Esophagus squamous epithelium (tissue), 5 donors: ENCODE measurements around the gene C2CD2. TPM values are rescaled to one million over a fixed set of nuclear protein-coding genes. Genes with fewer than 3 reads are reported as not detected.
"Not testable (repeated sequence)": the region's sequence is repeated elsewhere in the genome, so short reads cannot be mapped to it uniquely, and the experiment has no call there.

Source experiments
- DNase-seq: peaks from one replicate; lab custom pipeline; 2025; lab: John Stamatoyannopoulos, UW
- H3K27ac ChIP-seq, 4 donors: fragments of 200-600 bp; sonication (generic); one replicate each; pipeline ENCODE4 v1.5.1; 2016 to 2019; ENCODE audit warnings: mild to moderate bottlenecking in 1 of 4
- H3K27me3 ChIP-seq, 4 donors: fragments of 200-600 bp; sonication (generic); 1 replicate in 3 of 4; 2 replicates in 1 of 4; pipeline versions ENCODE4 v1.5.1 to v1.6.0; 2017 to 2021; ENCODE audit warnings: antibody characterized with exemption in 1 of 4
- H3K36me3 ChIP-seq, 3 donors: fragments of 200-600 bp; sonication (generic); one replicate each; pipeline ENCODE4 v1.5.1; 2016 to 2019
- H3K4me1 ChIP-seq, 3 donors: fragments of 200-600 bp; sonication (generic); one replicate each; pipeline ENCODE4 v1.5.1; 2017 to 2019
- H3K4me3 ChIP-seq, 4 donors: fragments of 200-600 bp; sonication (generic); 1 replicate in 3 of 4; 2 replicates in 1 of 4; pipeline ENCODE4 v1.5.1; 2016 to 2019; ENCODE audit warnings: mild to moderate bottlenecking in 2 of 4, moderate library complexity in 1 of 4
- H3K9me3 ChIP-seq, 3 donors: fragments of 200-600 bp; sonication (generic); one replicate each; pipeline ENCODE4 v1.5.1; 2016 to 2019
- CTCF ChIP-seq, 6 experiments: fragments of 450-650 bp in 4 of 6; fragments of 200-600 bp in 2 of 6; sonication (generic) in 2 of 6; IDR thresholded peaks; one replicate each; pipeline ENCODE4 v1.5.1; 2016 to 2019; ENCODE audit warnings: antibody characterized with exemption in 6 of 6, mild to moderate bottlenecking in 4 of 6, moderate library complexity in 4 of 6
- POLR2A ChIP-seq, 4 donors: fragments of 450-650 bp; IDR thresholded peaks; one replicate each; pipeline ENCODE4 v1.6.1; 2017; ENCODE audit warnings: antibody characterized with exemption in 4 of 4, mild to moderate bottlenecking in 4 of 4, moderate library complexity in 3 of 4
- WGBS, 2 donors: methylation state at CpG; one replicate each; pipeline ENCODE4 v1.1.5; 2018; 5-methylcytosine and 5-hydroxymethylcytosine counted together
- intact Hi-C: fragments of 100-400 bp; cut with DNase I; formaldehyde crosslinking; loops from one replicate; pipeline ENCODE4 v1.15.0; 2022
- total RNA-seq, 4 donors: library from RNA; depleted of rRNA; stranded (reverse); fragments of >200 nt; gene quantifications; one replicate each; pipeline ENCODE4 v1.1.0, GENCODE V29; 2016
- donor health status: DM: yes; HTN: yes; CAD: no.

The C2CD2 gene
- total RNA-seq, 4 donors from 2014 or later: 13.6 to 21.2 (median 15.6) TPM

- H3K27ac ChIP-seq: no peak overlapping the region
- no peaks in the 10 kb centered on the region for H3K9me3 ChIP-seq
- no peak for TF ChIP-seq CTCF (IDR thresholded peaks at IDR 0.05)
- no peak for TF ChIP-seq POLR2A (IDR thresholded peaks at IDR 0.05)
- intact Hi-C loops: no loop called here
- DNase-seq: no peak
- H3K36me3 ChIP-seq: peaks cover 1 to 53% (median 3%) of the 10 kb centered on the region in 3 donors
- H3K27me3 ChIP-seq: no peaks in the 10 kb centered on the region
- WGBS, 2 donors: 73% methylated on average over 1 of the region's 1 CpG; no CpG with 5 or more reads in 1 of the 2 donors
- H3K4me3 ChIP-seq: no peak overlapping the region
- peaks cover 0 to 14% (median 2%) of the 10 kb centered on the region in 3 donors for H3K4me1 ChIP-seq
These were observed 43.8 kb upstream of the C2CD2 start for GRCh38 chr21:41997657-41998056.

- TF ChIP-seq POLR2A (IDR thresholded peaks at IDR 0.05): no peak
- Histone ChIP-seq H3K4me3 (no peak overlapping the region), H3K4me1 (peaks cover 0 to 5% (median 2%) of the 10 kb centered on the region in 3 donors), H3K9me3 (no peaks in the 10 kb centered on the region), H3K36me3 (peaks cover 11 to 59% (median 20%) of the 10 kb centered on the region in 3 donors), H3K27ac (no peak overlapping the region), H3K27me3 (no peaks in the 10 kb centered on the region)
- DNase-seq: no peak
- 98 to 100% methylated on average over 2 of the region's 3 CpGs for WGBS, 2 donors
- intact Hi-C loops: no loop called here
These were observed 41.8 kb upstream of the C2CD2 start for GRCh38 chr21:41995577-41995976.

- H3K9me3 ChIP-seq, H3K4me3 ChIP-seq, intact Hi-C loops, H3K27ac ChIP-seq, H3K4me1 ChIP-seq, H3K27me3 ChIP-seq, DNase-seq: not testable (repeated sequence)
- H3K36me3 ChIP-seq: peaks cover 11 to 58% (median 20%) of the 10 kb centered on the region in 3 donors
- 47 to 88% methylated on average over 3 to 5 of the region's 5 CpGs for WGBS, 2 donors
These were observed 40.8 kb upstream of the C2CD2 start for GRCh38 chr21:41994613-41995012.

GRCh38 chr21:41993744-41994143 is 39.9 kb upstream of the C2CD2 start:
- H3K4me3 ChIP-seq: no peak overlapping the region
- no peak for TF ChIP-seq POLR2A (IDR thresholded peaks at IDR 0.05)
- no peak for TF ChIP-seq CTCF (IDR thresholded peaks at IDR 0.05)
- H3K27ac ChIP-seq: peak overlapping the region in 1 of 4 donors; percentile 10
- DNase-seq: no peak
- H3K36me3 ChIP-seq: peaks cover 11 to 58% (median 20%) of the 10 kb centered on the region in 3 donors
- no peaks in the 10 kb centered on the region for H3K27me3 ChIP-seq
- WGBS, 2 donors: 66 to 77% methylated on average over 6 of the region's 6 CpGs
- no peaks in the 10 kb centered on the region for H3K9me3 ChIP-seq
- H3K4me1 ChIP-seq: peaks cover 0 to 5% (median 2%) of the 10 kb centered on the region in 3 donors
- intact Hi-C loops: no loop called here

GRCh38 chr21:41992576-41992975 is 38.8 kb upstream of the C2CD2 start:
- Histone ChIP-seq H3K4me1 (peaks cover 0 to 5% (median 2%) of the 10 kb centered on the region in 3 donors), H3K27ac (no peak overlapping the region), H3K27me3 (no peaks in the 10 kb centered on the region), H3K36me3 (peaks cover 11 to 56% (median 20%) of the 10 kb centered on the region in 3 donors), H3K4me3 (no peak overlapping the region), H3K9me3 (no peaks in the 10 kb centered on the region)
- intact Hi-C loops: no loop called here
- DNase-seq: no peak
- no peak for TF ChIP-seq POLR2A (IDR thresholded peaks at IDR 0.05)
- TF ChIP-seq CTCF (IDR thresholded peaks at IDR 0.05): no peak
- WGBS, 2 donors: 95 to 97% methylated on average over 11 to 12 of the region's 15 CpGs

- 92 to 97% methylated on average over 15 of the region's 16 CpGs for WGBS, 2 donors
- Histone ChIP-seq H3K27me3 (no peaks in the 10 kb centered on the region), H3K36me3 (peaks cover 11 to 48% (median 20%) of the 10 kb centered on the region in 3 donors), H3K9me3 (no peaks in the 10 kb centered on the region), H3K4me3 (no peak overlapping the region), H3K4me1 (peaks cover 0 to 5% (median 2%) of the 10 kb centered on the region in 3 donors), H3K27ac (no peak overlapping the region)
- no peak for DNase-seq
- TF ChIP-seq POLR2A (IDR thresholded peaks at IDR 0.05) (no peak), CTCF (IDR thresholded peaks at IDR 0.05) (no peak)
- intact Hi-C loops: no loop called here
These were observed 37.8 kb upstream of the C2CD2 start for GRCh38 chr21:41991659-41992058.
